Immature natural killer cell (primary cell): ENCODE measurements around the gene CLEC1B. TPM values are rescaled to one million over a fixed set of nuclear protein-coding genes. Genes with fewer than 3 reads are reported as not detected.
A peak's percentile ranks its signal among the peaks of the same experiment; 100 is the strongest.
"Not testable (repeated sequence)": the region's sequence is repeated elsewhere in the genome, so short reads cannot be mapped to it uniquely, and the experiment has no call there.

Experiments
- DNase-seq, 3 donors: peaks; one replicate each; pipeline ENCODE4 v3.0.0; 2022; ENCODE audit warnings: mixed read lengths in 1 of 3
- H3K27ac Mint-ChIP-seq, 6 donors: one replicate each; pipeline ENCODE4 v1.8.0; 2020; ENCODE audit warnings: mixed read lengths in 6 of 6, mild to moderate bottlenecking in 5 of 6, inconsistent platforms in 4 of 6, moderate library complexity in 3 of 6
- H3K27me3 Mint-ChIP-seq, 3 donors: one replicate each; pipeline ENCODE4 v1.8.0; 2020 to 2021; ENCODE audit warnings: low read depth in 3 of 3, mild to moderate bottlenecking in 3 of 3, mixed read lengths in 3 of 3, moderate library complexity in 3 of 3, inconsistent platforms in 1 of 3
- H3K36me3 Mint-ChIP-seq, 3 donors: one replicate each; pipeline ENCODE4 v1.8.0; 2020; ENCODE audit warnings: mixed read lengths in 3 of 3, inconsistent platforms in 2 of 3, mild to moderate bottlenecking in 2 of 3
- H3K4me1 Mint-ChIP-seq, 2 donors: one replicate each; pipeline ENCODE4 v1.8.0; 2020; ENCODE audit warnings: inconsistent platforms in 2 of 2, mild to moderate bottlenecking in 2 of 2, mixed read lengths in 2 of 2, moderate library complexity in 1 of 2
- H3K4me3 Mint-ChIP-seq, 5 donors: one replicate each; pipeline ENCODE4 v1.8.0; 2020; ENCODE audit warnings: mild to moderate bottlenecking in 5 of 5, mixed read lengths in 5 of 5, inconsistent platforms in 3 of 5, moderate library complexity in 3 of 5
- H3K9me3 Mint-ChIP-seq, 6 donors: one replicate each; pipeline ENCODE4 v1.8.0; 2020; ENCODE audit warnings: mild to moderate bottlenecking in 6 of 6, mixed read lengths in 6 of 6, inconsistent platforms in 4 of 6, moderate library complexity in 3 of 6
- polyA plus RNA-seq, 3 donors: library from polyadenylated mRNA; unstranded; fragments of 300-500 nt; fragmentation: Illumina TruSeq; gene quantifications; one replicate each; pipeline ENCODE4 v1.2.3, GENCODE V29; 2021

CLEC1B gene
- 1 to 10 TPM in 1 of 3 donors, under 1 TPM in 1, not detected in 1; 0.47 to 2.0 TPM for polyA plus RNA-seq

- H3K27ac Mint-ChIP-seq, result peak within 1 kb of the TSS in 1 of 6 donors; percentile 13
- H3K4me3 Mint-ChIP-seq, result peak within 1 kb of the TSS in 1 of 5 donors; percentile 18
- peaks cover 2 to 3% (median 2%) of the 10 kb centered on the region in 3 donors for H3K27me3 Mint-ChIP-seq
- peaks cover 0 to 6% (median 0%) of the 10 kb centered on the region in 3 donors for H3K36me3 Mint-ChIP-seq
- H3K9me3 Mint-ChIP-seq, result no peaks in the 10 kb centered on the region
- no peak for DNase-seq
- peaks cover 20 to 23% of the 10 kb centered on the region in 2 donors for H3K4me1 Mint-ChIP-seq
These were observed at the start of gene CLEC1B for GRCh38 chr12:9999016-9999415. Gene CLEC1B (minus strand): TSS chr12:9999121. CDS start chr12:9999100, 21 bp downstream.

GRCh38 chr12:10048526-10048925 lies 49.6 kb upstream of the CLEC1B start:
- H3K36me3 Mint-ChIP-seq, result no peaks in the 10 kb centered on the region
- H3K9me3 Mint-ChIP-seq, result no peaks in the 10 kb centered on the region
- no peak overlapping the region for H3K4me3 Mint-ChIP-seq
- H3K27ac Mint-ChIP-seq, result no peak overlapping the region
- H3K27me3 Mint-ChIP-seq, result peaks cover 0 to 14% (median 4%) of the 10 kb centered on the region in 3 donors
- no peak for DNase-seq
- peaks cover 7 to 16% of the 10 kb centered on the region in 2 donors for H3K4me1 Mint-ChIP-seq

GRCh38 chr12:10042167-10042566 lies 43.2 kb upstream of the CLEC1B start:
- H3K9me3 Mint-ChIP-seq, result no peaks in the 10 kb centered on the region
- no peak overlapping the region for H3K4me3 Mint-ChIP-seq
- H3K36me3 Mint-ChIP-seq, result no peaks in the 10 kb centered on the region
- no peaks in the 10 kb centered on the region for H3K4me1 Mint-ChIP-seq
- peaks cover 0 to 10% (median 4%) of the 10 kb centered on the region in 3 donors for H3K27me3 Mint-ChIP-seq
- no peak overlapping the region for H3K27ac Mint-ChIP-seq
- DNase-seq, result no peak

- Mint-ChIP-seq H3K27ac (no peak overlapping the region), H3K4me3 (no peak overlapping the region), H3K36me3 (peaks cover 0 to 4% (median 0%) of the 10 kb centered on the region in 3 donors), H3K27me3 (peaks cover 1 to 5% (median 4%) of the 10 kb centered on the region in 3 donors), H3K4me1 (peaks cover 6% of the 10 kb centered on the region in 2 donors), H3K9me3 (no peaks in the 10 kb centered on the region)
- peak in 1 of 3 donors; percentile 8 for DNase-seq
These were observed 35.0 kb upstream of the CLEC1B start for GRCh38 chr12:10033783-10034545.

GRCh38 chr12:10031771-10032175 lies 32.9 kb upstream of the CLEC1B start:
- H3K9me3 Mint-ChIP-seq, result no peaks in the 10 kb centered on the region
- no peak for DNase-seq
- peaks cover 1 to 6% (median 4%) of the 10 kb centered on the region in 3 donors for H3K27me3 Mint-ChIP-seq
- H3K4me3 Mint-ChIP-seq, result no peak overlapping the region
- H3K27ac Mint-ChIP-seq, result no peak overlapping the region
- H3K36me3 Mint-ChIP-seq, result peaks cover 0 to 4% (median 0%) of the 10 kb centered on the region in 3 donors
- H3K4me1 Mint-ChIP-seq, result peaks cover 4% of the 10 kb centered on the region in 2 donors

- Mint-ChIP-seq H3K27me3 (peaks cover 1 to 7% (median 4%) of the 10 kb centered on the region in 3 donors), H3K36me3 (peaks cover 0 to 4% (median 0%) of the 10 kb centered on the region in 3 donors), H3K27ac (no peak overlapping the region), H3K4me3 (no peak overlapping the region), H3K4me1 (peaks cover 0 to under 1% of the 10 kb centered on the region in 2 donors), H3K9me3 (no peaks in the 10 kb centered on the region)
- no peak for DNase-seq
These were observed 32.4 kb upstream of the CLEC1B start for GRCh38 chr12:10031321-10031720.

- H3K27me3 Mint-ChIP-seq, result peaks cover 1 to 12% (median 4%) of the 10 kb centered on the region in 3 donors
- no peaks in the 10 kb centered on the region for H3K9me3 Mint-ChIP-seq
- H3K36me3 Mint-ChIP-seq, result peaks cover 0 to 4% (median 0%) of the 10 kb centered on the region in 3 donors
- DNase-seq, result no peak
- H3K4me3 Mint-ChIP-seq, result no peak within 1 kb of the TSS
- H3K4me1 Mint-ChIP-seq, result no peaks in the 10 kb centered on the region
- no peak within 1 kb of the TSS for H3K27ac Mint-ChIP-seq
These were observed 31.5 kb upstream of the CLEC1B start, which contains the start of gene CLEC9A for GRCh38 chr12:10030446-10030845. Gene CLEC9A (plus strand): TSS chr12:10030682. CDS start chr12:10052688, 22,006 bp downstream.

GRCh38 chr12:10027721-10028120 lies 28.8 kb upstream of the CLEC1B start:
- Mint-ChIP-seq H3K9me3 (no peaks in the 10 kb centered on the region), H3K4me3 (no peak overlapping the region), H3K27ac (no peak overlapping the region), H3K4me1 (no peaks in the 10 kb centered on the region), H3K27me3 (peaks cover 1 to 7% (median 1%) of the 10 kb centered on the region in 3 donors), H3K36me3 (peaks cover 0 to 4% (median 0%) of the 10 kb centered on the region in 3 donors)
- no peak for DNase-seq

- Mint-ChIP-seq H3K36me3 (peaks cover 0 to 4% (median 0%) of the 10 kb centered on the region in 3 donors), H3K27ac (no peak overlapping the region), H3K27me3 (peaks cover 1 to 7% (median 3%) of the 10 kb centered on the region in 3 donors), H3K4me3 (no peak overlapping the region), H3K9me3 (no peaks in the 10 kb centered on the region), H3K4me1 (no peaks in the 10 kb centered on the region)
- no peak for DNase-seq
These were observed 28.4 kb upstream of the CLEC1B start for GRCh38 chr12:10027311-10027710.

- not testable (repeated sequence) for DNase-seq, H3K27ac Mint-ChIP-seq, H3K4me1 Mint-ChIP-seq, H3K4me3 Mint-ChIP-seq, H3K27me3 Mint-ChIP-seq, H3K36me3 Mint-ChIP-seq, H3K9me3 Mint-ChIP-seq
These were observed 27.7 kb upstream of the CLEC1B start for GRCh38 chr12:10026666-10027065.

- Mint-ChIP-seq H3K4me3 (no peak overlapping the region), H3K36me3 (peaks cover 0 to 4% (median 0%) of the 10 kb centered on the region in 3 donors), H3K27ac (no peak overlapping the region)
These were observed 26.3 kb upstream of the CLEC1B start for GRCh38 chr12:10025236-10025635.

GRCh38 chr12:10021342-10021741 lies 22.4 kb upstream of the CLEC1B start:
- H3K36me3 Mint-ChIP-seq, result peaks cover 0 to 6% (median 5%) of the 10 kb centered on the region in 3 donors
- no peak overlapping the region for H3K4me3 Mint-ChIP-seq
- H3K27me3 Mint-ChIP-seq, result peaks cover 3 to 5% (median 3%) of the 10 kb centered on the region in 3 donors
- no peaks in the 10 kb centered on the region for H3K4me1 Mint-ChIP-seq
- H3K27ac Mint-ChIP-seq, result no peak overlapping the region
- DNase-seq, result no peak
- H3K9me3 Mint-ChIP-seq, result no peaks in the 10 kb centered on the region

More at GRCh38 chr12:10025236-10025635, 26.3 kb upstream of the CLEC1B start:
- H3K9me3 Mint-ChIP-seq, result no peaks in the 10 kb centered on the region
- H3K27me3 Mint-ChIP-seq, result peaks cover 1 to 7% (median 3%) of the 10 kb centered on the region in 3 donors
- H3K4me1 Mint-ChIP-seq, result no peaks in the 10 kb centered on the region
- no peak for DNase-seq

- Mint-ChIP-seq H3K27me3 (peaks cover 0 to 6% (median 3%) of the 10 kb centered on the region in 3 donors), H3K4me3 (no peak overlapping the region), H3K4me1 (no peaks in the 10 kb centered on the region), H3K9me3 (no peaks in the 10 kb centered on the region), H3K36me3 (peaks cover 5 to 12% (median 5%) of the 10 kb centered on the region in 3 donors), H3K27ac (no peak overlapping the region)
- DNase-seq, result no peak
These were observed 19.5 kb upstream of the CLEC1B start for GRCh38 chr12:10018386-10018785.

- Mint-ChIP-seq H3K36me3 (peaks cover 5 to 12% (median 5%) of the 10 kb centered on the region in 3 donors), H3K27ac (no peak overlapping the region), H3K4me1 (no peaks in the 10 kb centered on the region), H3K9me3 (no peaks in the 10 kb centered on the region), H3K27me3 (peaks cover 0 to 6% (median 1%) of the 10 kb centered on the region in 3 donors), H3K4me3 (no peak overlapping the region)
- DNase-seq, result no peak
These were observed 18.0 kb upstream of the CLEC1B start for GRCh38 chr12:10016881-10017280.
